NOMO-1 treated with dmso at 0.1 percent for 144 hours (cell line): Measurements from ENCODE around the gene AKR7A3.
"Not testable (repeated sequence)": the region's sequence is repeated elsewhere in the genome, so short reads cannot be mapped to it uniquely, and the experiment has no call there.

Experiments
- DNase-seq: peaks from one replicate; lab custom pipeline; 2025; ENCODE audit not compliant: unreplicated experiment; lab: John Stamatoyannopoulos, UW

AKR7A3 gene

DNA sequence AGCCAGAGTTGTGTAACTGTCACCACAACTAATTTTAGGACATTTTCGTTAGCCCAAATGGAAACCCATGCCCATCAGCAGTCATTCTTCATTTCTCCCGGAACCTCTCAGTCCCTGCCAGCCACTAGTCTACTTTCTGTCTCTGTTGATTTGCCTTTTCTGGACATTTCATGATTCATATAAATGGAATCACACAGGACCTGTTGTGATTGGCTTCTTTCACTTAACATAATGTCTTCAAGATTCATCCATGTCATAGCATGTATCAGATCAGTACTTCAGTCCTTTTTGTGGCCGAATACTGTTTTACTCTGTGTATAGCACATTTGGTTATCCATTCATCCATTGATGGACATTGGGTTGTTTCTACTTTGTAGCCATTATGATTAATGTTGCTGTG, 30.6 kb upstream of the AKR7A3 start:
- DNase-seq, result peak; percentile 69

DNA sequence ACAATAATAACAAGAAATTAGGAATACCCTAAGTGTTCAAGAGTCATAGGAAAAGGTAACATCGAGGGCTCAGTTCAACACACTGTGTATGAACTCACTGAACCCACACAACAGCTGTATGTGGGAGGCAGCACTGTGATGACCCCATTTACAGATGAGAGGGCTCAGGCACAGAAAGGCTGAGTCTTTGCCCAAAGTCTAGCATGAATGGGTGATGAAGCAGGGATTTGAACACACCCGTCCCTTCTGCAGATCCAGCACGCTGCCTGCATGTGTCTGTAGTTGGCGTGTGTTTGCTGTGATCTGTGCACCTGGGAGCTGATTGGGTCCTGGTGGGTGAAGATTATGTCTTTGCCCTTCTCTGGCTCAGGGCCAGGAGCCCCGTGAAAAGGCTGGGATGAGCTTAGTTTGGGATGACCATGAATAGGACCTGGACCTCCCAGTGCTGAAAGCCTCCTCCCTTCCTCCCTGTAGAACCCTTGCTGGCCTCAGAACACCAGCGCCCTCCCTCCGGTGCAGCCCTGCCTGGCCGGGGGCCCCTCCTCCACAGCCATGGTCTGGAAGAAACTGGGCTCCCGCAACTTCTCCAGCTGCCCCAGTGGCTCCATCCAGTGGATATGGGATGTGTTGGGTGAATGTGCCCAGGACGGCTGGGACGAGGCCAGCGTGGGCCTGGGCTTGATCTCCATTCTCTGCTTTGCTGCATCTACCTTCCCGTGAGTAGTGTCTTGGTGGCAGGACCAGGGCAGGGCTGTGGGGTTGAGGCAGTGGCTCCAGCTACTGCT, 28.7 kb upstream of the AKR7A3 start:
- no peak for DNase-seq

DNA sequence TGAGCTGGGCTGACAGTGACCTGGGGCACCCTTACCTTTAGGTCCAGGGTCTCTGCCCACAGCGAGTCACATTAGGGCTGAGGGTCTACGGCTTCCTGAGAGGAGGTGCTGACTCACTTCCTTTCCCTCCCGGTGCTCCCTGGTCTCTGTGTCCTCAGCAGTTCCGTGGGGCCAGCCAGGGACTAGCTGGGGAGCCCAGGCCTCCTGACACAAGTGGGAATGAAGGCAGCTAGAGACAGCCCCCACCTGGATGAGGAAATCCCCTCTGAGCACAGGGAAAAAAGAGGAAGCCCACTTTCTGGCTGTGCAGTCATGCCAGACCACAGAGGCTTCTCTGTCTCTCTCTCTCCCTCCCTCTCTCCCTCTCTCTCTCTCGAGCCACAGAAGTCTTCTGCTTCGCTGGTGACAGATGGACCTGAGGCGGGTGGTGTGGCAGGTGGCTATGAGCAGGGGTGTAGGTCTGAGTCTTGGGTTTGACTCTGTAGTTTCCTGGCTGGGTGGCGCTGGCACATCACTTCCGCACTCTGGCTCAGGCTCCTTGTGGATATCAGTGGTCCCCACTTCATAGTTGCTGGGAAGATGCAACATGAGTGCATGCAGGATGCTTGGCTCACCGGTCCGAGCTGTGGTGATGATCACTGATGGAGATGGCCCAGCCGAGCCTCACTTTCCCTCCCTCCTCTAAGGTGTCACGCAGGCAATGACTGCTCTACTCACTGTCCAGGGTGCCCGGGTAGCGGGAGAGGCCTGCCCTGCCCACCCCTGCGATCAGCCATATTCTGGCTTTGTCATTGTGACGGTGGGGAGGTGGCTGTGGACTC, 27.0 kb upstream of the AKR7A3 start:
- DNase-seq, result peak; percentile 64

DNA sequence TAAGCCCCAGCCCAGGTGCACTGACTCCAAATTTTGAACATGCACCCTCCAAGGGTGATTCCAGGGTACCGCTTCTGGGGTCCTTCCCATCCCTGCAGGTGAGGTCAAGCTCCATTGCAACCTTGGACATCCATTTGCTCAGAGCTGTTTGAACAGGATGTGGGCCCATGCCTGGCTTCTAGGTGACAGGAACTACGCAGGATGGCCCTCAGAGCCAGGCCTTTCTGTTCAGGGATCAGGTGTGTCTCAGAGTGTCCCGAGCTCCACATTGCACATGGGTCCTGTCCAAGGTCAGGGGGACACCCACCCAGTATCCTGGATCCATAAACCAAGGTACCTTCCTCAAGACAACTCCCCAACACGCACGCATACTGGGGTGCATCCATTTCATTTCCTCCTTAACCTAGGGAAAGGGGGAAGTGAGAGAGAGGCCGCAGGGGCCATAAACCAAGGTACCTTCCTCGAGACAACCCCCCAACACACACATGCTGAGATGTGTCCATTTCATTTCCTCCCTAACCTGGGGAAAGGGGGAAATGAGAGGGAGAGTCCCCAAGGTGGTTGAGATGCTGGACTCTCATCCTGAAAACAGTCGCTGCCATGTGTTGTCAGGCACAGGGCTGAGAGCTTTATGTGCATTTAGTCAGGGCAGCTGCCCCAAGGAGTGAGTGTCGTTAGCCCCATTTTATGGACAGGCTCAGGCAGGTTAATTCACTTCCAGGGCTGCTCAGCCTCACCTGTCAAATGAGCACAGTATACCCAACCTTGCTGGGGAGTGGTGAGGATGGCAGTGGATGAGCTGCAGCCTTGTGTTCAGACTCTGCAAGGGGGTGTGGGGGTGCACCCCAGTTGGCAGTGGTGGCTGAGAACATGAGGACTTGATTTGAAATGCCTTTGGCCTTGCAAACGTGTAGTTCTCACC, 25.7 kb upstream of the AKR7A3 start:
- no peak for DNase-seq

GRCh38 chr1:19313636-19313959, 25.0 kb upstream of the AKR7A3 start:
- DNase-seq, result no peak

- DNase-seq, result no peak
Measured at GRCh38 chr1:19312782-19313635, 24.4 kb upstream of the AKR7A3 start.

DNA sequence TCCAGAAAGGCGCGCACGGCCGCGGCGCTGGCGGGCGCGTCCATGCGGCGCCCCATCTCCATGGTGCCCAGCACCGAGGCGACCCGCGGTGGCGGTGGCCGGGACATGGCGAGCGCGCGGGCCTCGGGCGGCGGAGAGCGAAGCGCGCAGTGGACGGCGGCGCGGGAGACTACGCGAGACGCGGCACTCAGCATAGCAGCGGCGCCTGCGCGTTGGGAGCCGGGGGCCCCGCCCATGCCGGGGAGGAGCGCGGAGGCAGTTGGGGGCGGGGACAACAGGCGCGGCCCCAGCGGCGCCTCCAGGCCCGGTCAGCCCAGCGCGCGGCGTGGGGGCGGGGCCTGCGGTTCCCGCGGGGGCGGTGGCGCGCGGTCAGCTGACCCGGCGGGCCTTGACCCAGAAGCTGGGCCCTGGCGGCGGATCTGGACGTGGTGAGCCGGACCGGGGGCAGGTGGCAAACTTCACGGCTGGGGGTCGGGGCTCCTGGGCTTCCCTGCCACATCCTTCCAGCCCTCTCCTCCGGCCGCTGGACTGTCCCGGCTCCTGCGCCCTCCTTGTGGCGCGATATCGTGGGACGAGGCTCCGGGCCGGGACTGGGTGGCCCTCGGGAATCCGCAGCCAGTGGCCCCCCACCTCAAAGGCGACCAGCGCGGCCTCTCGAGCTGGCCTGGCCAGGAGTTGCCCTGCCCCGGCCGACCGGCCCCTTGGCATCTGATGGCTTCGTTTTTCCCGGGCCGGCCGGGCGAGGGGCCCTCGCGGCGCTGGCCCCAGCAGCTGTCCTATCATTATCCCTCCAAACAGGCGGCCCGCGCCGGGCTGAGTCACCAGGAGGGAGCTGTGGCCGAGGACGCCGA, 23.6 kb upstream of the AKR7A3 start, which contains the start of the genes AKR7A2 and SLC66A1:
AKR7A2 (minus strand) TSS at position 214 of the 851 bp plus-strand sequence; CDS start at position 194, 20 bp downstream.
SLC66A1 (plus strand) TSS at position 396 of the 851 bp plus-strand sequence. CDS start 5,352 bp downstream, outside the sequence.
- peak; percentile 81 for DNase-seq

DNA sequence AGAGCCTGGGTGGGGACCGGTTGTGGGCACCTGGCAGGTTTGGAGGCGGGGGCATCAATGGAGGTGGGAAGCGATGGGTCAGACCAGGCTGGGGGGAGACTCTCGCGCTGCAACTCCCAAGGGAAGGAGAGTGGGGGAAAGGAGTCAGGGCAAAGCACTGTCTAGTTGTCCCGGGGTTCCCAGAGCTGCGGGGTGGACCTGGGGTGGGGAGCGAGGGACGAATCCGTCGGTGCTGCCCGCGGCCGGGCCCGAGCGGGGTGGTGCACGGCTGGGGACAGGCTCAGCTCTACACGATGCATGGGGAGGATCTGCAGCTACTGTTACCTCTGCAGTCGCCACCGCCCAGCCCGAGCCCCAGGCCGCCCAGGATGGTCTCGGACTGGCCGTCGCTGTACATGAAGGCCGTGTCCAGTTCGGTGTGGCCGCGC, 22.9 kb upstream of the AKR7A3 start:
- DNase-seq, result no peak

- no peak for DNase-seq
Measured at GRCh38 chr1:19310720-19311502, 22.3 kb upstream of the AKR7A3 start.

DNA sequence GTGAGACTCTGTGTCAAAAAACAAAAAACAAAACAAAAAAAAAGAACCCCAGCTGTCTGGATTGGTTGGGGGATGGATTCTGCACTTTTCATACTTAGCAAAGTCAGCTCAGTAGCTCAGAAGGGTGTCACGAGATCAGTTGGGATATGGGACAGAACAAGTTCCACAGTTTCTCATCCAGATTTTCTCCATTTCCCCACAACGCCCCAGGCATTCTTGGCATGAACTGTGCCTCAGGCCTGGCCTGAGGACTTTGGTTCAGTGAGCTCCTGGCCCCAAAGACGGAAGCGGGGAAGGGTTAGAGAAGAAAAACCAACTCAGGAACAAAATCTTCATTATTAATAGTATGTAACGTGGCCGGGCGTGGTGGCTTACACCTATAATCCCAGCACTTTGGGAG, 21.5 kb upstream of the AKR7A3 start:
- no peak for DNase-seq

GRCh38 chr1:19309123-19309813, 20.7 kb upstream of the AKR7A3 start:
- DNase-seq, result no peak

- no peak for DNase-seq
Measured at GRCh38 chr1:19308509-19308907, 19.9 kb upstream of the AKR7A3 start.

GRCh38 chr1:19307794-19308508, 19.4 kb upstream of the AKR7A3 start:
- no peak for DNase-seq

- no peak for DNase-seq
Measured at GRCh38 chr1:19306941-19307340, 18.4 kb upstream of the AKR7A3 start.

DNA sequence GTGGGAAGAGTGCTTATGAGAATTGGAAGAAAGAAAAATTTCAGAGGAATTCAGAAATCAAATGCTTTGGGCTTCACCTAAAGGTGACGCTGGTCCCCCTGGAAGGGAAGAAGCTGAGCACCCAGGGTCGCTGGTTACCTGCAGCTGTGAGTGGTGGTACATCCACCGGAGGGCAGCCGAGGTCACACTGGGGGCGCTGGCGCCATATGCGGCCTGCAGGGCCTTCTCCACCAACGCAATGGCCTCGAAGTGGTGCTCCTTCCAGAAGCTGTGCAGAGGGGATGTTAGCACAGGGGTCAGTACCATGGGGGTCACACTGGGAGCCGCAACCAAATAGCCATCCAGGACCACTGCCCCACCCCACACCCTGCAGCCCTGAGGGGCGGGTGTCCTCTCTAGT, 17.3 kb upstream of the AKR7A3 start:
- DNase-seq, result no peak

DNA sequence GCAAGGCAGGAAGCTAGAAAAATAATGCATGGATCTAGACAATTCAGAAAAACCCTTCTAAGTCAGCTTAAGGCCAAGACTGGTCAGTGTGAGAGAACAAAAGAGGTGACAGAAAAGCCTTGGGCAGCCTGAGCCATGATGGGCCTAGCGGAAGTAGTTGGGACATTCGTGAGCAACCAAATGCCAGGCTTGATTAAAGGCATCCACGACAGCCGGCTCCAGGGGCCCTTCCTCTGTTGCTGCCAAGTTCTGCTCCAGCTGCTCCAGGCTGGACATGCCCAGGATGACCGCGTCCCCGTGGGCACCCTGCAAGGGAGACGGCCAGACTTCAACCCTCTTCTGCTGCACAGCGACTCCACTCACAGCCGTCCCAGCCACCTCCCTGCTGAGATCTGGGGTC, 15.5 kb upstream of the AKR7A3 start:
- not testable (repeated sequence) for DNase-seq

DNA sequence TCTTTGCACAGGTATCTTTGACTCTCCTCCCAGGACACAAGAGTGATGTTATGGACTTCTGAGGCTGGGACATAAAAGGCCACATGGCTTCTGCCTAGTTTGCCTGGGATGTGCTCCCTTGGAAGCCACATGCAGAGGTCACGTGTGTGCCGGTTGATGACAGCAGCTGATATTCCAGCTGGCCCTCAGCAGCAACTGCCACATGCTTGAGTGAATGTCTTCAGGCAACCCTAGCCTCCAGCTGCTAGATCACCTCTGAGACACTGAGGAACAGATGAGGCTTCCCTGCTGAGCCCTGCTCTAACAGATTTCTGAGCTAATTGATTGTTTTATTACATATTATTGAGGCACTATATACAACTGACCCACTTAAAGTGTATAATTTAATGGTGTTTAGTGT, 11.6 kb upstream of the AKR7A3 start:
- DNase-seq, result no peak
